ENCODE measurements around the gene MAFB. TPM values are rescaled to one million over a fixed set of nuclear protein-coding genes. Genes with fewer than 3 reads are reported as not detected.
"Not testable (repeated sequence)": the region's sequence is repeated elsewhere in the genome, so short reads cannot be mapped to it uniquely, and the experiment has no call there.

MAFB gene
- 0.05 and 0.08 TPM in 2 replicates for polyA plus RNA-seq (2012; rRNA removed)
- polyA plus RNA-seq (2012; cell fraction: cytosol; rRNA removed) = 0.08 TPM in 2 replicates
- polyA plus RNA-seq (2012; cell fraction: nucleus; rRNA removed) = 0.24 and 0.42 TPM in 2 replicates

GRCh38 chr20:40689100-40689942 lies at the start of gene MAFB:
TSS of gene MAFB (minus strand) at chr20:40689236. CDS start at chr20:40688850, 386 bp downstream.
- H3K9me3 ChIP-seq = no peaks in the 10 kb centered on the region
- H3K79me2 ChIP-seq (ENCODE audit: insufficient read depth) = no peaks in the 10 kb centered on the region
- 0 out of 2 replicates have a peak, but pooled peaks have one; percentile 19 for TF ChIP-seq USF1 (IDR thresholded peaks at IDR 0.05; ENCODE audit: borderline replicate concordance, low read depth)
- TF ChIP-seq RCOR1 (IDR thresholded peaks at IDR 0.05; ENCODE audit: low read length) = no peak
- TF ChIP-seq NRF1 (IDR thresholded peaks at IDR 0.05; ENCODE audit: low read depth, low read length) = peak; percentile 52
- peak; percentile 16; the same call in 1 of the 2 replicates for TF ChIP-seq MXI1 (IDR thresholded peaks at IDR 0.05; ENCODE audit: low read depth, low read length)
- TF ChIP-seq SIN3A (IDR thresholded peaks at IDR 0.05; ENCODE audit: borderline replicate concordance, low read depth, low read length) = peak; percentile 35; the same call in 1 of the 2 replicates
- 0 out of 2 replicates have a peak, but pooled peaks have one; percentile 19 for TF ChIP-seq USF2 (IDR thresholded peaks at IDR 0.05; ENCODE audit: borderline replicate concordance, low read depth, low read length)
- 0 out of 2 replicates have a peak, but pooled peaks have one; percentile 19 for TF ChIP-seq POLR2AphosphoS5 (IDR thresholded peaks at IDR 0.05; ENCODE audit: low read depth, low read length)
- TF ChIP-seq, protein P1, sequence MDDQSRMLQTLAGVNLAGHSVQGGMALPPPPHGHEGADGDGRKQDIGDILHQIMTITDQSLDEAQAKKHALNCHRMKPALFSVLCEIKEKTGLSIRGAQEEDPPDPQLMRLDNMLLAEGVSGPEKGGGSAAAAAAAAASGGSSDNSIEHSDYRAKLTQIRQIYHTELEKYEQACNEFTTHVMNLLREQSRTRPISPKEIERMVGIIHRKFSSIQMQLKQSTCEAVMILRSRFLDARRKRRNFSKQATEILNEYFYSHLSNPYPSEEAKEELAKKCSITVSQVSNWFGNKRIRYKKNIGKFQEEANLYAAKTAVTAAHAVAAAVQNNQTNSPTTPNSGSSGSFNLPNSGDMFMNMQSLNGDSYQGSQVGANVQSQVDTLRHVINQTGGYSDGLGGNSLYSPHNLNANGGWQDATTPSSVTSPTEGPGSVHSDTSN (IDR thresholded peaks at IDR 0.05) = peak; percentile 58
- no peak for TF ChIP-seq RXRA (IDR thresholded peaks at IDR 0.05; ENCODE audit: borderline replicate concordance, low read depth)
- H3F3A ChIP-seq (replicated peaks; ENCODE audit: insufficient read depth) = no peaks in the 10 kb centered on the region
- WGBS (ENCODE audit: low lambda C conversion rate) = 3% methylated on average over 27 of the region's 85 CpGs
- DNase-seq = peak; percentile 98
- peaks cover 0 to 11% of the 10 kb centered on the region in 2 experiments; a peak in 1 of 4 replicates for H3K4me1 ChIP-seq (ENCODE audit: control insufficient read depth in 1 of 2, insufficient read depth in 2 of 2, low read depth in 1 of 2, low read length in 1 of 2)
- peaks cover 61% of the 10 kb centered on the region for H3K27me3 ChIP-seq (ENCODE audit: insufficient read depth)
- no peaks in the 10 kb centered on the region for H4K20me1 ChIP-seq (ENCODE audit: insufficient read depth)
- no peaks in the 10 kb centered on the region for H3K9me2 ChIP-seq
- peak within 1 kb of the TSS; percentile 99 for H3K4me2 ChIP-seq
- CTCF ChIA-PET = interaction anchor here (0.6 to 4.7 kb wide), 39 partner anchors 11 to 1639 kb away, joined by 3 to 46 read pairs (median 5); no protein-coding TSS in a partner anchor
- peak within 1 kb of the TSS; percentile 52; the same call in 1 of the 2 replicates for H3K9ac ChIP-seq
- peak within 1 kb of the TSS; percentile 55 to 77 for H3K4me3 ChIP-seq (ENCODE audit: low read depth in 2 of 2, low read length in 1 of 2)
- POLR2A ChIA-PET = interaction anchor here (0.8 to 1.4 kb wide), 8 partner anchors 11 to 1577 kb away, joined by 3 to 5 read pairs (median 4); no protein-coding TSS in a partner anchor
- H3K36me3 ChIP-seq (replicated peaks in 1 of 2; ENCODE audit: control insufficient read depth in 1 of 2, insufficient read depth in 2 of 2, low read length in 1 of 2) = no peaks in the 10 kb centered on the region
- peak within 1 kb of the TSS in 1 of 2 experiments; percentile 85; a peak in 2 of 4 replicates for H3K27ac ChIP-seq (ENCODE audit: low read depth in 2 of 2, low read length in 1 of 2)
- H2AFZ ChIP-seq (ENCODE audit: low read depth) = peak within 1 kb of the TSS; percentile 89

DNA sequence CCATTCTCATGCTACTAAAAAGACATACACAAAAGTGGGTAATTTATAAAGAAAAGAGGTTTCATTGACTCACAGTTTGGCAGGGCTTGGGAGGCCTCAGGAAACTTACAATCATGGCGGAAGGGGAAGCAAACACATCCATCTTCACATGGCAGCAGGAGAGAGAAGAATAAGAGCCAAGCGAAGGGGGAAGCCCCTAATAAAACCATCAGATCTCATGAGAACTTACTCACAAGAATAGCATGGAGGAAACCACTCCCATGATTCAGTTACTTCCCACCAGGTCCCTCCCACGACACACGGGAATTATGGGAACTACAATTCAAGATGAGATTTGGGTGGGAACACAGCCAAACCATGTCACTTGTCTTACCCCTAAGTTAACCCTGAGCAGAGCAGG lies 47.4 kb upstream of the MAFB start:
- H3K27ac ChIP-seq (ENCODE audit: low read depth in 2 of 2, low read length in 1 of 2); H3K9me2 ChIP-seq; H3K9ac ChIP-seq; POLR2A ChIA-PET; H3K4me2 ChIP-seq; CTCF ChIA-PET; H3K36me3 ChIP-seq (replicated peaks in 1 of 2; ENCODE audit: control insufficient read depth in 1 of 2, insufficient read depth in 2 of 2, low read length in 1 of 2); H3K27me3 ChIP-seq (ENCODE audit: insufficient read depth); H3K4me3 ChIP-seq (ENCODE audit: low read depth in 2 of 2, low read length in 1 of 2); H3F3A ChIP-seq (replicated peaks; ENCODE audit: insufficient read depth); H3K4me1 ChIP-seq (ENCODE audit: control insufficient read depth in 1 of 2, insufficient read depth in 2 of 2, low read depth in 1 of 2, low read length in 1 of 2); H3K79me2 ChIP-seq (ENCODE audit: insufficient read depth); H2AFZ ChIP-seq (ENCODE audit: low read depth); H3K9me3 ChIP-seq; H4K20me1 ChIP-seq (ENCODE audit: insufficient read depth); DNase-seq: not testable (repeated sequence)
- WGBS (ENCODE audit: low lambda C conversion rate) = 45% methylated on average over 4 of the region's 4 CpGs
